Gastrocnemius medialis (tissue), 4 donors: ENCODE data around the gene CTIF.

Experiments used
- CTCF ChIP-seq, 5 experiments: fragments of 450-650 bp in 3 of 5; fragments of 200-600 bp in 2 of 5; sonication (generic) in 2 of 5; IDR thresholded peaks in 4 of 5; conservative IDR thresholded peaks in 1 of 5; 1 replicate in 4 of 5; 2 replicates in 1 of 5; pipeline ENCODE4 v1.5.1; 2016 to 2019; ENCODE audit warnings: antibody characterized with exemption in 5 of 5, mild to moderate bottlenecking in 3 of 5, moderate library complexity in 3 of 5
- POLR2A ChIP-seq, 2 donors: fragments of 450-650 bp; IDR thresholded peaks; one replicate each; pipeline ENCODE4 v1.6.1; 2017; ENCODE audit warnings: antibody characterized with exemption in 2 of 2, mild to moderate bottlenecking in 2 of 2, moderate library complexity in 2 of 2

- no peak for TF ChIP-seq CTCF (IDR thresholded peaks at IDR 0.05 in 4 of 5, conservative IDR thresholded peaks at IDR 0.05 in 1 of 5)
- no peak for TF ChIP-seq POLR2A (IDR thresholded peaks at IDR 0.05)
These were observed 342.1 kb downstream of the CTIF start for GRCh38 chr18:48880931-48881330.
